Trophoblast cell (in vitro differentiated cells and primary cell): ENCODE data around the gene FOXF1.
A peak's percentile ranks its signal among the peaks of the same experiment; 100 is the strongest.

ENCODE experiments used
- DNase-seq, 2 donors: peaks; one replicate each; pipeline ENCODE4 v3.0.0-alpha.2; 2016
- H2AFZ ChIP-seq: 2 replicates; pipeline ENCODE4 v1.6.1; 2013; ENCODE audit warnings: low read length, moderate library complexity, mild to moderate bottlenecking; ENCODE audit not compliant: insufficient read depth, poor library complexity
- H2AK5ac ChIP-seq: 2 replicates; pipeline ENCODE4 v1.6.1; 2013; ENCODE audit warnings: mild to moderate bottlenecking, low read length
- H2BK120ac ChIP-seq: 2 replicates; pipeline ENCODE4 v1.6.1; 2013; ENCODE audit warnings: low read length, mild to moderate bottlenecking, moderate library complexity; ENCODE audit not compliant: insufficient read depth, poor library complexity
- H2BK12ac ChIP-seq: 2 replicates; pipeline ENCODE4 v1.6.1; 2013; ENCODE audit warnings: mild to moderate bottlenecking, low read length, moderate library complexity
- H2BK5ac ChIP-seq: 2 replicates; pipeline ENCODE4 v1.6.1; 2013; ENCODE audit warnings: low read length, low read depth, moderate library complexity, mild to moderate bottlenecking; ENCODE audit not compliant: poor library complexity
- H3K14ac ChIP-seq: 2 replicates; pipeline ENCODE4 v1.6.1; 2013; ENCODE audit warnings: mild to moderate bottlenecking, low read length
- H3K18ac ChIP-seq: 2 replicates; pipeline ENCODE4 v1.6.1; 2013; ENCODE audit warnings: mild to moderate bottlenecking, low read length
- H3K23ac ChIP-seq: 2 replicates; pipeline ENCODE4 v1.6.1; 2013; ENCODE audit warnings: low read length
- H3K27ac ChIP-seq: 2 replicates; pipeline ENCODE4 v1.5.1; 2013; ENCODE audit warnings: low read depth, mild to moderate bottlenecking, inconsistent platforms, low read length, moderate library complexity
- H3K27me3 ChIP-seq: 2 replicates; pipeline ENCODE4 v1.6.1; 2013; ENCODE audit warnings: inconsistent platforms, mild to moderate bottlenecking, low read length, moderate library complexity; ENCODE audit not compliant: insufficient read depth
- H3K36me3 ChIP-seq, 2 experiments: 1 replicate in 1 of 2; 2 replicates in 1 of 2; pipeline ENCODE4 v1.6.1; 2013; ENCODE audit warnings: low read length in 2 of 2, mild to moderate bottlenecking in 2 of 2, moderate library complexity in 1 of 2; ENCODE audit not compliant: insufficient read depth in 2 of 2, control insufficient read depth in 1 of 2
- H3K4ac ChIP-seq: 2 replicates; pipeline ENCODE4 v1.6.1; 2013; ENCODE audit warnings: low read depth, mild to moderate bottlenecking, low read length, moderate library complexity
- H3K4me1 ChIP-seq, 2 experiments: 1 replicate in 1 of 2; 2 replicates in 1 of 2; pipeline ENCODE4 v1.6.1; 2013; ENCODE audit warnings: low read length in 2 of 2, mild to moderate bottlenecking in 2 of 2, moderate library complexity in 1 of 2; ENCODE audit not compliant: insufficient read depth in 2 of 2, control insufficient read depth in 1 of 2
- H3K4me2 ChIP-seq: 2 replicates; pipeline ENCODE4 v1.6.1; 2013; ENCODE audit warnings: inconsistent platforms, mild to moderate bottlenecking, low read length, moderate library complexity
- H3K4me3 ChIP-seq: 2 replicates; pipeline ENCODE4 v1.5.1; 2013; ENCODE audit warnings: mild to moderate bottlenecking, low read depth, low read length, inconsistent platforms
- H3K79me1 ChIP-seq: one replicate; pipeline ENCODE4 v1.6.1; 2013; ENCODE audit warnings: low read length
- H3K79me2 ChIP-seq: 2 replicates; pipeline ENCODE4 v1.6.1; 2013; ENCODE audit warnings: low read length, mild to moderate bottlenecking; ENCODE audit not compliant: control insufficient read depth, insufficient read depth, poor library complexity
- H3K9ac ChIP-seq: 2 replicates; pipeline ENCODE4 v1.6.1; 2013; ENCODE audit warnings: mild to moderate bottlenecking, low read length
- H3K9me3 ChIP-seq: 2 replicates; pipeline ENCODE4 v1.6.1; 2013; ENCODE audit warnings: low read depth, mild to moderate bottlenecking, control low read depth, inconsistent platforms, low read length; ENCODE audit not compliant: insufficient read depth
- H4K12ac ChIP-seq: 2 replicates; pipeline ENCODE4 v1.6.1; 2013; ENCODE audit warnings: low read depth, mild to moderate bottlenecking, low read length, moderate library complexity
- H4K8ac ChIP-seq: 2 replicates; pipeline ENCODE4 v1.6.1; 2013; ENCODE audit warnings: low read depth, mild to moderate bottlenecking, low read length, moderate library complexity
- H4K91ac ChIP-seq: one replicate; pipeline ENCODE4 v1.6.1; 2013; ENCODE audit warnings: low read depth, mild to moderate bottlenecking, low read length, moderate library complexity
- WGBS: extraction: QIAGEN DNeasy Blood & Tissue Kit; methylation state at CpG from one replicate; pipeline ENCODE4 v1.1.7; 2013; ENCODE audit warnings: missing lambda C conversion rate; ENCODE audit not compliant: insufficient read length, insufficient coverage; ENCODE audit errors: extremely low coverage; 5-methylcytosine and 5-hydroxymethylcytosine counted together

FOXF1 gene

DNA sequence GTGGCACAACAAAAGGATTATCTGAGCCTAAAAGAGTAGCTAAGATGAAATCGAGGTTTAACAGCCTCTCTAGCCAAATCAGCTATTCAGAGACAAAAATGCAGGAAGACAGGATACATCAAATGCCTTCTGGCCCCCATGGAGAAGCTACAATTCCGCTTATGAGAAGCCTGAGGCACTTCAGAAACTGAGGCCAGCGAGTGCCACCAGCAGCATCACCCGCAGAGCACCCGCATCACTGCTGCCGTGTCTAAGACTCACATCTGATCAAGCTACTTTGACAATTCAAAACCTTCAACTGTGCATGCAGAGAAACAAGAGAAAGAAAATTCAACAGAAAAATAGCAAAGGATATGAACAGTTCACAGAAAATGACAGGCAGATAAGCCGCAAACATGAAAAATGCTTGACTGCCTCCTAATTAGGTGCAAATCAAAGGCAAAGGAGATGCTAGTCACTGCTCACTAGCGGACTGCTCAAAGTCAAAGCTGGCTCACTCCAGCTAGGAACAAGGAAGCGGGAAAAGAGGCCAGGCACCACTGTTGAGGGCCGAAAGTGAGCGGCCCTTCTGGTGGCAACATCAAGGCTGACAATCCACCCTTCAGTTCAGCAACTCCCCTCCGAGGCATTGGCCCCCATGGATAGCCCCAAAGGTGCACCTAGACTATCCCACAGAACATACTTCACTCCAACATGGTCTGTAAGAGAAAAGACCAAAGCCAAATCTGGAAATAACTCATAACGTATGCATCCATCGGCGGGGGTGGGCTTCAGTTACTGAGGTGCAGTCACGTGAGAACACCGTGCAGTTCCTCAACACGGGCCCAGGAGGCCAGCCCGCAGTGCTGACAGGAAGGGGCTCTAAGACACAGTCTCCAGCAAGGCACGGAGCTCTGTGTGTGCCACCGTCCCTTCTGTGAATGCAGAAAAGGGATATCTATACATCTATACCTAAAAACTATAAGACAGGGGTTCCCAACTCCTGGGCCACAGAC, 32.7 kb downstream of the FOXF1 start:
- Histone ChIP-seq H3K4me2 (no peak overlapping the region), H3K4me3 (no peak overlapping the region), H2BK5ac (no peak overlapping the region), H3K4ac (no peak overlapping the region), H3K36me3 (peaks cover 40 to 58% of the 10 kb centered on the region in 2 experiments), H3K79me1 (no peaks in the 10 kb centered on the region), H4K12ac (no peak overlapping the region), H2AK5ac (no peak overlapping the region), H4K8ac (no peak overlapping the region), H4K91ac (no peak overlapping the region), H3K27ac (no peak overlapping the region), H3K9me3 (no peaks in the 10 kb centered on the region), H3K23ac (no peak overlapping the region), H3K27me3 (no peaks in the 10 kb centered on the region), H3K18ac (no peak overlapping the region), H2BK12ac (no peak overlapping the region), H3K4me1 (peaks cover 0 to 3% of the 10 kb centered on the region in 2 experiments), H3K14ac (no peak overlapping the region), H3K79me2 (no peaks in the 10 kb centered on the region), H2BK120ac (no peak overlapping the region), H2AFZ (no peak overlapping the region), H3K9ac (no peak overlapping the region)
- WGBS = no CpG with 5 or more reads among the region's 21 CpGs
- peak; percentile 96 to 98 for DNase-seq

DNA sequence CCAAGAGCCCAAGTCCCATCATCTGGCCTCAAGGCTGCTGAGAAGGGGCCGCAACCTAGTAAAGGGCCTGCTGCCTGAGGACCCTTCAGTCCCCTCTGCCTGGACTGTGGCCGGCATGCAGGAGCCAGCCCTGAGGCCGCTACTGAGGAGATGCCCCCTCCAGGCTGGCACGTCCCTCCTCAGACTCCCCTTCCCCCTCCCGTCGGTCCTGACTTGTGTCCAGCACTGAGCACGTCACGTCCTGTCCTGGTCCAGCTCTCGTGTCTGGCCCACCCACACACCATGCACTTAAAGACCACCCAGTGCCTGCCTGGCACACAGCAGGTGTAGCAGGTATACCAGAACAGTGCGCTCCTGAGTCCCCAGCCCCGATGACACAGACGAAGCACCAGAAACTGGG, 35.2 kb downstream of the FOXF1 start:
- WGBS = no CpG with 5 or more reads among the region's 12 CpGs
- peaks cover 29 to 52% of the 10 kb centered on the region in 2 experiments for H3K36me3 ChIP-seq

DNA sequence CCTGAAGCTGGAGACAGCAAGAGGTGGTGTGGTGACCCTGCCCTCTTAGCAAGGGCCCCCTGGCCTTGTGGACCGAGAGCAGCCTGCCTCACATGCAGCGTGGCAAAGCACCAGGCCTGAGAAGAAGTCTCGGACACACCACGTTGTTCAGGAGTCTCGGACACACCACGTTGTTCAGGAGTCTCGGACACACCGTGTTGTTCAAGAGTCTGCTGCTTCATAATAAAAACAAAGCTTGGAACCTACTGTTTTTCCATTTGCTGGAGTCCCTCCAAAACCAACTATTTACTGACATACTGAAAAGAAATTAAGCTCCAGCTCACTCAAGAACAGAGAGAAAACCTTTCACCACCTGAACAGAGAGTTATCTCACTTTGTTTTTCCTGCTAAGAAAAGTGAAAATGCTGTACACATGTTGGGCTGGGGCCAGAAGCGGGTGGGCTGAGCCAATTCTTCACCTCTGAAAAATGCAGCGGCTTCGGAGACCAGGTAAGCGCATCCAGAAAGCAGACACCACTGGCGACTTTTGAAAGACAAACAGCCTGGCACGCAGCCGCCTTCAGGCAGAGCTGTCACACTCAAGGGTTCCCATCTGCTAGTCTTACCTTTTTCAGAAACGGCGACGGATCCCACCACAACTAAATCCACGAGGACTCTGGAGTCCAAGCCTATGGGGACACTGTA, 35.8 kb downstream of the FOXF1 start:
- Histone ChIP-seq H3K36me3 (peaks cover 28 to 46% of the 10 kb centered on the region in 2 experiments), H3K23ac (no peak overlapping the region), H2BK12ac (no peak overlapping the region), H2BK5ac (no peak overlapping the region), H4K91ac (no peak overlapping the region), H2AK5ac (no peak overlapping the region), H3K79me2 (no peaks in the 10 kb centered on the region), H3K9ac (no peak overlapping the region), H2BK120ac (no peak overlapping the region), H3K9me3 (no peaks in the 10 kb centered on the region), H3K27ac (no peak overlapping the region), H2AFZ (no peak overlapping the region), H3K14ac (no peak overlapping the region), H3K79me1 (no peaks in the 10 kb centered on the region), H3K4me1 (peaks cover 0 to 3% of the 10 kb centered on the region in 2 experiments), H3K27me3 (no peaks in the 10 kb centered on the region), H3K4ac (no peak overlapping the region), H4K8ac (no peak overlapping the region), H3K18ac (no peak overlapping the region), H3K4me2 (no peak overlapping the region), H4K12ac (no peak overlapping the region), H3K4me3 (no peak overlapping the region)
- WGBS = no CpG with 5 or more reads among the region's 19 CpGs
- DNase-seq = no peak

More for the DNA sequence above, 35.2 kb downstream of the FOXF1 start:
- Histone ChIP-seq H3K4me3 (no peak overlapping the region), H4K91ac (no peak overlapping the region), H4K12ac (no peak overlapping the region), H3K4ac (no peak overlapping the region), H2AFZ (no peak overlapping the region), H3K14ac (no peak overlapping the region), H2BK12ac (no peak overlapping the region), H3K27me3 (no peaks in the 10 kb centered on the region), H2BK5ac (no peak overlapping the region), H3K23ac (no peak overlapping the region), H3K9ac (no peak overlapping the region), H3K27ac (no peak overlapping the region), H3K4me1 (peaks cover 0 to 3% of the 10 kb centered on the region in 2 experiments), H2AK5ac (no peak overlapping the region), H3K18ac (no peak overlapping the region), H3K4me2 (no peak overlapping the region), H3K79me1 (no peaks in the 10 kb centered on the region), H3K79me2 (no peaks in the 10 kb centered on the region), H4K8ac (no peak overlapping the region), H3K9me3 (no peaks in the 10 kb centered on the region), H2BK120ac (no peak overlapping the region)
- DNase-seq = no peak

DNA sequence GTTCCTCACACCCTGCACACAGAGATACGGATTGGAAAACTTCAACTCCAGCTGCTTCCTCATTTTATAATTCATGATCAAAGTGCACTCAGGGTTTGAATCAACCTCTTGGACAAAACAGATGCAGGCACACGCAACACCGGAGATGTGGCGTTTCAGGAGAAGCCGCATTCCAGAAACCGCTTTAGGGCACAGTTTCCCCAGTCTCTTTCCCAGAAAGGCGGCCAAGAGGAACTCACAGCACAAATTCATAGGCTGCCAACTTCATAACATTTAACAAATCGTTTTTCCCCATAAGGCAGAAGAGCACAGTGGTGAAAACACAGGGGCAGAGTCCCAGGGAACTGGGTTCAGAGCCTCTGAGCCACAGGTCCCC, 36.3 kb downstream of the FOXF1 start:
- Histone ChIP-seq H2BK120ac (no peak overlapping the region), H3K4ac (no peak overlapping the region), H4K91ac (no peak overlapping the region), H3K23ac (no peak overlapping the region), H3K9me3 (no peaks in the 10 kb centered on the region), H3K79me1 (no peaks in the 10 kb centered on the region), H3K4me3 (no peak overlapping the region), H3K9ac (no peak overlapping the region), H3K18ac (no peak overlapping the region), H4K8ac (no peak overlapping the region), H2BK5ac (no peak overlapping the region), H3K79me2 (no peaks in the 10 kb centered on the region), H3K27me3 (no peaks in the 10 kb centered on the region), H2BK12ac (no peak overlapping the region), H4K12ac (no peak overlapping the region), H3K14ac (no peak overlapping the region), H2AK5ac (no peak overlapping the region), H3K4me1 (peaks cover 0 to 3% of the 10 kb centered on the region in 2 experiments), H3K27ac (no peak overlapping the region), H3K4me2 (no peak overlapping the region), H2AFZ (no peak overlapping the region), H3K36me3 (peaks cover 25 to 42% of the 10 kb centered on the region in 2 experiments)
- DNase-seq = peak; percentile 20 to 73
- WGBS = no CpG with 5 or more reads among the region's 8 CpGs
